Suprapubic skin (tissue), 4 donors: ENCODE measurements around the gene CAMTA1. TPM values are rescaled to one million over a fixed set of nuclear protein-coding genes. Genes with fewer than 3 reads are reported as not detected.

Experiments used
- DNase-seq, 2 donors: peaks; one replicate each; pipeline ENCODE4 v3.0.0-alpha.2; 2019; ENCODE audit warnings: low spot score in 2 of 2
- H3K27ac ChIP-seq: fragments of 200-600 bp; sonication (generic); one replicate; pipeline ENCODE4 v1.5.1; 2019
- H3K27me3 ChIP-seq: fragments of 200-600 bp; sonication (generic); one replicate; pipeline ENCODE4 v1.5.1; 2019
- H3K36me3 ChIP-seq: fragments of 200-600 bp; sonication (generic); one replicate; pipeline ENCODE4 v1.5.1; 2019
- H3K4me1 ChIP-seq: fragments of 200-600 bp; sonication (generic); one replicate; pipeline ENCODE4 v1.5.1; 2019
- H3K4me3 ChIP-seq: fragments of 200-600 bp; sonication (generic); one replicate; pipeline ENCODE4 v1.5.1; 2019; ENCODE audit warnings: mild to moderate bottlenecking
- H3K9me3 ChIP-seq: fragments of 200-600 bp; sonication (generic); one replicate; pipeline ENCODE4 v1.5.1; 2019
- CTCF ChIP-seq, 2 donors: fragments of 200-600 bp in 1 of 2; fragments of 450-650 bp in 1 of 2; sonication (generic) in 1 of 2; IDR thresholded peaks; one replicate each; pipeline ENCODE4 v1.5.1; 2016 to 2019; ENCODE audit warnings: antibody characterized with exemption in 2 of 2, mild to moderate bottlenecking in 1 of 2, moderate library complexity in 1 of 2
- EP300 ChIP-seq: sonication (generic); formaldehyde crosslinking; IDR thresholded peaks from one replicate; pipeline ENCODE4 v1.6.1; 2017; ENCODE audit warnings: antibody characterized with exemption
- POLR2A ChIP-seq, 2 donors: fragments of 450-650 bp; IDR thresholded peaks; one replicate each; pipeline ENCODE4 v1.6.1; 2017; ENCODE audit warnings: antibody characterized with exemption in 2 of 2, mild to moderate bottlenecking in 2 of 2, moderate library complexity in 2 of 2
- POLR2AphosphoS5 ChIP-seq, 3 donors: sonication (generic); formaldehyde crosslinking; IDR thresholded peaks; one replicate each; pipeline ENCODE4 v1.6.1; 2017; ENCODE audit warnings: antibody characterized with exemption in 3 of 3
- WGBS: methylation state at CpG from one replicate; pipeline ENCODE4 v1.1.5; 2018; 5-methylcytosine and 5-hydroxymethylcytosine counted together
- total RNA-seq, 4 donors: library from RNA; depleted of rRNA; stranded (reverse); fragments of >200 nt; gene quantifications; one replicate each; pipeline ENCODE4 v1.1.0, GENCODE V29; 2016

Gene CAMTA1
- total RNA-seq, 4 donors from 2014 or later: 40.4 to 54.1 (median 46.6) TPM

- H3K4me3 ChIP-seq: no peak overlapping the region
- WGBS: 88% methylated on average over 9 of the region's 9 CpGs
- no peaks in the 10 kb centered on the region for H3K27me3 ChIP-seq
- TF ChIP-seq CTCF (IDR thresholded peaks at IDR 0.05) (no peak), POLR2A (IDR thresholded peaks at IDR 0.05) (no peak), EP300 (no peak), POLR2AphosphoS5 (IDR thresholded peaks at IDR 0.05) (no peak)
- peak overlapping the region; percentile 67 for H3K27ac ChIP-seq
- no peak for DNase-seq
- H3K36me3 ChIP-seq: no peaks in the 10 kb centered on the region
- no peaks in the 10 kb centered on the region for H3K9me3 ChIP-seq
- H3K4me1 ChIP-seq: peaks cover 15% of the 10 kb centered on the region
These were observed 959.6 kb downstream of the CAMTA1 start for GRCh38 chr1:7744882-7745281.

GRCh38 chr1:7745783-7746182 is 960.5 kb downstream of the CAMTA1 start:
- Histone ChIP-seq H3K27ac (peak overlapping the region; percentile 67), H3K9me3 (no peaks in the 10 kb centered on the region), H3K4me1 (peaks cover 15% of the 10 kb centered on the region), H3K27me3 (no peaks in the 10 kb centered on the region), H3K36me3 (no peaks in the 10 kb centered on the region), H3K4me3 (peak overlapping the region; percentile 4)
- WGBS: 69% methylated on average over 10 of the region's 10 CpGs
- DNase-seq: no peak
- TF ChIP-seq POLR2A (IDR thresholded peaks at IDR 0.05): no peak
- TF ChIP-seq EP300: no peak
- TF ChIP-seq CTCF (IDR thresholded peaks at IDR 0.05): no peak
- TF ChIP-seq POLR2AphosphoS5 (IDR thresholded peaks at IDR 0.05): no peak

- Histone ChIP-seq H3K4me1 (peaks cover 19% of the 10 kb centered on the region), H3K27ac (no peak overlapping the region), H3K36me3 (no peaks in the 10 kb centered on the region), H3K9me3 (no peaks in the 10 kb centered on the region), H3K27me3 (no peaks in the 10 kb centered on the region), H3K4me3 (no peak overlapping the region)
- TF ChIP-seq CTCF (IDR thresholded peaks at IDR 0.05) (no peak), POLR2AphosphoS5 (IDR thresholded peaks at IDR 0.05) (no peak), EP300 (no peak), POLR2A (IDR thresholded peaks at IDR 0.05) (no peak)
- DNase-seq: no peak
- 85% methylated on average over 5 of the region's 5 CpGs for whole genome bisulfite sequencing
These were observed 962.4 kb downstream of the CAMTA1 start for GRCh38 chr1:7747605-7748004.

- 56% methylated on average over 5 of the region's 5 CpGs for WGBS
- no peak for TF ChIP-seq POLR2A (IDR thresholded peaks at IDR 0.05)
- no peak for TF ChIP-seq EP300
- TF ChIP-seq POLR2AphosphoS5 (IDR thresholded peaks at IDR 0.05): no peak
- no peak for TF ChIP-seq CTCF (IDR thresholded peaks at IDR 0.05)
- no peaks in the 10 kb centered on the region for H3K27me3 ChIP-seq
- no peak overlapping the region for H3K4me3 ChIP-seq
- no peaks in the 10 kb centered on the region for H3K9me3 ChIP-seq
- no peak overlapping the region for H3K27ac ChIP-seq
- no peak for DNase-seq
- H3K36me3 ChIP-seq: no peaks in the 10 kb centered on the region
- peaks cover 23% of the 10 kb centered on the region for H3K4me1 ChIP-seq
These were observed 963.9 kb downstream of the CAMTA1 start for GRCh38 chr1:7749126-7749525.

GRCh38 chr1:7751174-7751573 is 965.9 kb downstream of the CAMTA1 start:
- WGBS: 90% methylated on average over 11 of the region's 11 CpGs
- H3K4me1 ChIP-seq: peaks cover 14% of the 10 kb centered on the region
- H3K27ac ChIP-seq: no peak overlapping the region
- no peak for DNase-seq
- H3K4me3 ChIP-seq: no peak overlapping the region
- TF ChIP-seq CTCF (IDR thresholded peaks at IDR 0.05): no peak
- TF ChIP-seq EP300: no peak
- TF ChIP-seq POLR2A (IDR thresholded peaks at IDR 0.05): no peak
- TF ChIP-seq POLR2AphosphoS5 (IDR thresholded peaks at IDR 0.05): no peak
- no peaks in the 10 kb centered on the region for H3K9me3 ChIP-seq
- no peaks in the 10 kb centered on the region for H3K36me3 ChIP-seq
- H3K27me3 ChIP-seq: no peaks in the 10 kb centered on the region
